ENCODE results near the gene SLC6A17. TPM values are rescaled to one million over a fixed set of nuclear protein-coding genes. Genes with fewer than 3 reads are reported as not detected.

Gene SLC6A17
- total RNA-seq, 1 donor from 2014 or later, result 0.05 TPM

- peak overlapping the region; percentile 29 for H3K27ac Mint-ChIP-seq
- peaks cover 12% of the 10 kb centered on the region for H3K9me3 Mint-ChIP-seq
- H3K4me3 Mint-ChIP-seq, result no peak overlapping the region
- H3K27me3 Mint-ChIP-seq, result peaks cover 13% of the 10 kb centered on the region
- peaks cover 2% of the 10 kb centered on the region for H3K4me1 Mint-ChIP-seq
- no peak for DNase-seq
- intact Hi-C loops (cut with micrococcal nuclease), result no loop called here
- peaks cover 3% of the 10 kb centered on the region for H3K36me3 Mint-ChIP-seq (ENCODE audit: low read depth)
Measured at GRCh38 chr1:110120960-110121561, 29.2 kb upstream of the SLC6A17 start.

GRCh38 chr1:110123224-110123623 is 27.1 kb upstream of the SLC6A17 start:
- Mint-ChIP-seq H3K36me3 (ENCODE audit: low read depth) (peaks cover 3% of the 10 kb centered on the region), H3K27me3 (peaks cover 13% of the 10 kb centered on the region), H3K4me3 (no peak overlapping the region), H3K9me3 (peaks cover 12% of the 10 kb centered on the region), H3K27ac (no peak overlapping the region), H3K4me1 (peaks cover 2% of the 10 kb centered on the region)
- intact Hi-C loops (cut with micrococcal nuclease), result no loop called here
- no peak for DNase-seq

GRCh38 chr1:110125810-110126209 is 24.5 kb upstream of the SLC6A17 start:
- Mint-ChIP-seq H3K27ac (no peak overlapping the region), H3K27me3 (peaks cover 35% of the 10 kb centered on the region), H3K9me3 (peaks cover 7% of the 10 kb centered on the region), H3K4me1 (no peaks in the 10 kb centered on the region), H3K4me3 (no peak overlapping the region), H3K36me3 (ENCODE audit: low read depth) (no peaks in the 10 kb centered on the region)
- no peak for DNase-seq
- intact Hi-C loops (cut with micrococcal nuclease), result no loop called here

GRCh38 chr1:110130113-110130591 is 20.1 kb upstream of the SLC6A17 start:
- Mint-ChIP-seq H3K27ac (no peak overlapping the region), H3K4me3 (no peak overlapping the region), H3K36me3 (ENCODE audit: low read depth) (no peaks in the 10 kb centered on the region), H3K27me3 (peaks cover 42% of the 10 kb centered on the region), H3K4me1 (no peaks in the 10 kb centered on the region), H3K9me3 (no peaks in the 10 kb centered on the region)
- intact Hi-C loops (cut with micrococcal nuclease), result no loop called here
- no peak for DNase-seq

- Mint-ChIP-seq H3K27me3 (peaks cover 43% of the 10 kb centered on the region), H3K4me1 (no peaks in the 10 kb centered on the region), H3K27ac (no peak overlapping the region), H3K4me3 (no peak overlapping the region), H3K9me3 (no peaks in the 10 kb centered on the region), H3K36me3 (ENCODE audit: low read depth) (no peaks in the 10 kb centered on the region)
- no peak for DNase-seq
- intact Hi-C loops (cut with micrococcal nuclease), result no loop called here
Measured at GRCh38 chr1:110130989-110131388, 19.3 kb upstream of the SLC6A17 start.

- Mint-ChIP-seq H3K27me3 (peaks cover 53% of the 10 kb centered on the region), H3K27ac (no peak overlapping the region), H3K36me3 (ENCODE audit: low read depth) (no peaks in the 10 kb centered on the region), H3K4me1 (peaks cover 8% of the 10 kb centered on the region), H3K9me3 (no peaks in the 10 kb centered on the region), H3K4me3 (no peak overlapping the region)
- DNase-seq, result no peak
- intact Hi-C loops (cut with micrococcal nuclease), result no loop called here
Measured at GRCh38 chr1:110132682-110133081, 17.6 kb upstream of the SLC6A17 start.

GRCh38 chr1:110133436-110133835 is 16.9 kb upstream of the SLC6A17 start:
- Mint-ChIP-seq H3K36me3 (ENCODE audit: low read depth) (no peaks in the 10 kb centered on the region), H3K27me3 (peaks cover 57% of the 10 kb centered on the region), H3K4me1 (peaks cover 8% of the 10 kb centered on the region), H3K9me3 (no peaks in the 10 kb centered on the region), H3K27ac (no peak overlapping the region), H3K4me3 (no peak overlapping the region)
- intact Hi-C loops (cut with micrococcal nuclease), result no loop called here
- no peak for DNase-seq

- Mint-ChIP-seq H3K27me3 (peaks cover 58% of the 10 kb centered on the region), H3K4me3 (no peak overlapping the region), H3K27ac (no peak overlapping the region), H3K4me1 (peaks cover 8% of the 10 kb centered on the region), H3K36me3 (ENCODE audit: low read depth) (no peaks in the 10 kb centered on the region), H3K9me3 (no peaks in the 10 kb centered on the region)
- intact Hi-C loops (cut with micrococcal nuclease), result no loop called here
- DNase-seq, result no peak
Measured at GRCh38 chr1:110134050-110134595, 16.2 kb upstream of the SLC6A17 start.

GRCh38 chr1:110135246-110135645 is 15.0 kb upstream of the SLC6A17 start:
- no peak overlapping the region for H3K4me3 Mint-ChIP-seq
- H3K4me1 Mint-ChIP-seq, result peaks cover 8% of the 10 kb centered on the region
- H3K9me3 Mint-ChIP-seq, result no peaks in the 10 kb centered on the region
- H3K27me3 Mint-ChIP-seq, result peaks cover 52% of the 10 kb centered on the region
- no peaks in the 10 kb centered on the region for H3K36me3 Mint-ChIP-seq (ENCODE audit: low read depth)
- no peak for DNase-seq
- intact Hi-C loops (cut with micrococcal nuclease), result no loop called here
- no peak overlapping the region for H3K27ac Mint-ChIP-seq

GRCh38 chr1:110135666-110136065 is 14.6 kb upstream of the SLC6A17 start:
- H3K4me1 Mint-ChIP-seq, result peaks cover 8% of the 10 kb centered on the region
- DNase-seq, result no peak
- H3K9me3 Mint-ChIP-seq, result no peaks in the 10 kb centered on the region
- intact Hi-C loops (cut with micrococcal nuclease), result no loop called here
- H3K4me3 Mint-ChIP-seq, result no peak overlapping the region
- no peak overlapping the region for H3K27ac Mint-ChIP-seq
- no peaks in the 10 kb centered on the region for H3K36me3 Mint-ChIP-seq (ENCODE audit: low read depth)
- H3K27me3 Mint-ChIP-seq, result peaks cover 50% of the 10 kb centered on the region

GRCh38 chr1:110136911-110137310 is 13.4 kb upstream of the SLC6A17 start:
- Mint-ChIP-seq H3K4me1 (peaks cover 8% of the 10 kb centered on the region), H3K27ac (no peak overlapping the region)

GRCh38 chr1:110138956-110139355 is 11.3 kb upstream of the SLC6A17 start:
- no peak overlapping the region for H3K4me3 Mint-ChIP-seq
- peaks cover 8% of the 10 kb centered on the region for H3K4me1 Mint-ChIP-seq
- peaks cover 38% of the 10 kb centered on the region for H3K27me3 Mint-ChIP-seq
- intact Hi-C loops (cut with micrococcal nuclease), result no loop called here
- DNase-seq, result no peak
- H3K27ac Mint-ChIP-seq, result no peak overlapping the region
- H3K9me3 Mint-ChIP-seq, result no peaks in the 10 kb centered on the region
- H3K36me3 Mint-ChIP-seq (ENCODE audit: low read depth), result no peaks in the 10 kb centered on the region

More at GRCh38 chr1:110136911-110137310, 13.4 kb upstream of the SLC6A17 start:
- DNase-seq, result peak; percentile 75
- intact Hi-C loops (cut with micrococcal nuclease), result no loop called here
- Mint-ChIP-seq H3K27me3 (peaks cover 41% of the 10 kb centered on the region), H3K4me3 (no peak overlapping the region), H3K9me3 (no peaks in the 10 kb centered on the region), H3K36me3 (ENCODE audit: low read depth) (no peaks in the 10 kb centered on the region)

- H3K9me3 Mint-ChIP-seq, result no peaks in the 10 kb centered on the region
- DNase-seq, result no peak
Measured at GRCh38 chr1:110144366-110144765, 5.9 kb upstream of the SLC6A17 start.

GRCh38 chr1:110148961-110149360 is 1.3 kb upstream of the SLC6A17 start:
- intact Hi-C loops (cut with micrococcal nuclease), result no loop called here
- Mint-ChIP-seq H3K4me1 (peaks cover 3% of the 10 kb centered on the region), H3K36me3 (ENCODE audit: low read depth) (no peaks in the 10 kb centered on the region), H3K27me3 (peaks cover 39% of the 10 kb centered on the region), H3K4me3 (no peak overlapping the region), H3K9me3 (no peaks in the 10 kb centered on the region), H3K27ac (no peak overlapping the region)
- DNase-seq, result no peak

More at GRCh38 chr1:110144366-110144765, 5.9 kb upstream of the SLC6A17 start:
- Mint-ChIP-seq H3K27me3 (peaks cover 19% of the 10 kb centered on the region), H3K36me3 (ENCODE audit: low read depth) (no peaks in the 10 kb centered on the region), H3K4me1 (no peaks in the 10 kb centered on the region), H3K27ac (no peak overlapping the region), H3K4me3 (no peak overlapping the region)
- intact Hi-C loops (cut with micrococcal nuclease), result no loop called here
